GM12878 (cell line): ENCODE results near the gene PLVAP.

ENCODE experiments used
- CREB1 ChIP-seq: IDR thresholded peaks from 2 replicates; pipeline ENCODE4 v1.6.1; 2012; ENCODE audit warnings: low read depth, mild to moderate bottlenecking, inconsistent platforms
- EGR1 ChIP-seq, 2 experiments: IDR thresholded peaks; 1 replicate in 1 of 2; 2 replicates in 1 of 2; pipeline ENCODE4 v1.6.1; 2011 to 2012; ENCODE audit warnings: low read depth in 2 of 2, low read length in 2 of 2, borderline replicate concordance in 1 of 2, mild to moderate bottlenecking in 1 of 2, moderate library complexity in 1 of 2
- HCFC1 ChIP-seq: fragments of 150-350 bp; IDR thresholded peaks from 2 replicates; pipeline ENCODE4 v1.6.1; 2014; ENCODE audit warnings: low read length
- PBX3 ChIP-seq: IDR thresholded peaks from 2 replicates; pipeline ENCODE4 v1.6.1; 2011; ENCODE audit warnings: mild to moderate bottlenecking, low read depth, low read length, moderate library complexity; ENCODE audit not compliant: insufficient replicate concordance
- TF ChIP-seq, protein P1 (sequence below), 3 experiments: IDR thresholded peaks in 2 of 3; conservative IDR thresholded peaks in 1 of 3; 2 replicates each; pipeline ENCODE4 v1.5.1; 2011; ENCODE audit warnings: low read depth in 3 of 3, low read length in 3 of 3, mild to moderate bottlenecking in 3 of 3, control low read depth in 2 of 3, moderate library complexity in 2 of 3, inconsistent platforms in 1 of 3, mixed read lengths in 1 of 3; ENCODE audit not compliant: control insufficient read depth in 2 of 3, insufficient read depth in 1 of 3; ENCODE audit errors: extremely low read depth in 1 of 3

- TF ChIP-seq HCFC1 (no peak), CREB1 (no peak), EGR1 (IDR thresholded peaks at IDR 0.05; ENCODE audit: borderline replicate concordance in 1 of 2, low read depth in 2 of 2, low read length in 2 of 2) (no peak), PBX3 (no peak)
- TF ChIP-seq, protein P1, sequence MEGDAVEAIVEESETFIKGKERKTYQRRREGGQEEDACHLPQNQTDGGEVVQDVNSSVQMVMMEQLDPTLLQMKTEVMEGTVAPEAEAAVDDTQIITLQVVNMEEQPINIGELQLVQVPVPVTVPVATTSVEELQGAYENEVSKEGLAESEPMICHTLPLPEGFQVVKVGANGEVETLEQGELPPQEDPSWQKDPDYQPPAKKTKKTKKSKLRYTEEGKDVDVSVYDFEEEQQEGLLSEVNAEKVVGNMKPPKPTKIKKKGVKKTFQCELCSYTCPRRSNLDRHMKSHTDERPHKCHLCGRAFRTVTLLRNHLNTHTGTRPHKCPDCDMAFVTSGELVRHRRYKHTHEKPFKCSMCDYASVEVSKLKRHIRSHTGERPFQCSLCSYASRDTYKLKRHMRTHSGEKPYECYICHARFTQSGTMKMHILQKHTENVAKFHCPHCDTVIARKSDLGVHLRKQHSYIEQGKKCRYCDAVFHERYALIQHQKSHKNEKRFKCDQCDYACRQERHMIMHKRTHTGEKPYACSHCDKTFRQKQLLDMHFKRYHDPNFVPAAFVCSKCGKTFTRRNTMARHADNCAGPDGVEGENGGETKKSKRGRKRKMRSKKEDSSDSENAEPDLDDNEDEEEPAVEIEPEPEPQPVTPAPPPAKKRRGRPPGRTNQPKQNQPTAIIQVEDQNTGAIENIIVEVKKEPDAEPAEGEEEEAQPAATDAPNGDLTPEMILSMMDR (IDR thresholded peaks at IDR 0.05 in 2 of 3, conservative IDR thresholded peaks at IDR 0.05 in 1 of 3; ENCODE audit: control insufficient read depth in 2 of 3, extremely low read depth in 1 of 3, insufficient read depth in 1 of 3, low read depth in 3 of 3, low read length in 3 of 3), result no peak
Measured at GRCh38 chr19:17414097-17414496, 37.0 kb upstream of the PLVAP start.
